Gastroesophageal sphincter (tissue), 4 donors: ENCODE results near the gene SPINT1. TPM values are rescaled to one million over a fixed set of nuclear protein-coding genes. Genes with fewer than 3 reads are reported as not detected.

Experiments
- ATAC-seq: fragments of 150-250 bp; one replicate; pipeline ENCODE4 v1.9.1; 2016; ENCODE audit warnings: mild to moderate bottlenecking, moderate library complexity
- H3K27ac ChIP-seq, 4 donors: fragments of 200-600 bp; sonication (generic) in 3 of 4; 1 replicate in 3 of 4; 2 replicates in 1 of 4; pipeline ENCODE4 v1.5.1; 2016 to 2019
- H3K27me3 ChIP-seq: fragments of 200-600 bp; sonication (generic); one replicate; pipeline ENCODE4 v1.5.1; 2019
- H3K36me3 ChIP-seq, 2 donors: fragments of 200-600 bp; sonication (generic); one replicate each; pipeline ENCODE4 v1.5.1; 2019; ENCODE audit warnings: control low read depth in 1 of 2
- H3K4me1 ChIP-seq, 3 donors: fragments of 200-600 bp; sonication (generic); 1 replicate in 2 of 3; 2 replicates in 1 of 3; pipeline ENCODE4 v1.5.1; 2016 to 2019; ENCODE audit warnings: control low read depth in 2 of 3
- H3K4me3 ChIP-seq, 2 donors: fragments of 200-600 bp; sonication (generic); one replicate each; pipeline ENCODE4 v1.5.1; 2019; ENCODE audit warnings: mild to moderate bottlenecking in 1 of 2, moderate library complexity in 1 of 2
- H3K9me3 ChIP-seq, 3 donors: fragments of 200-600 bp; sonication (generic); one replicate each; pipeline ENCODE4 v1.5.1; 2017 to 2019; ENCODE audit warnings: control low read depth in 2 of 3
- CTCF ChIP-seq, 4 experiments: fragments of 200-600 bp in 2 of 4; fragments of 450-650 bp in 2 of 4; sonication (generic) in 1 of 4; IDR thresholded peaks; one replicate each; pipeline ENCODE4 v1.5.1; 2017 to 2019; ENCODE audit warnings: antibody characterized with exemption in 4 of 4, mild to moderate bottlenecking in 2 of 4, moderate library complexity in 2 of 4
- EP300 ChIP-seq: sonication (generic); formaldehyde crosslinking; IDR thresholded peaks from one replicate; pipeline ENCODE4 v1.6.1; 2017; ENCODE audit warnings: antibody characterized with exemption, mild to moderate bottlenecking
- POLR2A ChIP-seq, 2 donors: fragments of 450-650 bp; IDR thresholded peaks; one replicate each; pipeline ENCODE4 v1.6.1; 2017; ENCODE audit warnings: antibody characterized with exemption in 2 of 2, mild to moderate bottlenecking in 2 of 2, moderate library complexity in 1 of 2
- POLR2AphosphoS5 ChIP-seq: sonication (generic); formaldehyde crosslinking; IDR thresholded peaks from one replicate; pipeline ENCODE4 v1.6.1; 2017; ENCODE audit warnings: antibody characterized with exemption
- WGBS, 2 donors: methylation state at CpG; one replicate each; pipeline ENCODE4 v1.1.5; 2018; ENCODE audit warnings: low coverage in 1 of 2; 5-methylcytosine and 5-hydroxymethylcytosine counted together
- total RNA-seq, 4 donors: library from RNA; depleted of rRNA; stranded (reverse); fragments of >200 nt; gene quantifications; one replicate each; pipeline ENCODE4 v1.1.0, GENCODE V29; 2016

The SPINT1 gene
- total RNA-seq, 4 donors from 2014 or later, result 2.0 to 29.8 (median 2.8) TPM

GRCh38 chr15:40821195-40821594, 22.7 kb upstream of the SPINT1 start:
- 77 to 83% methylated on average over 1 to 2 of the region's 2 CpGs for WGBS, 2 donors
- Histone ChIP-seq H3K4me3 (no peak overlapping the region), H3K4me1 (no peaks in the 10 kb centered on the region), H3K27me3 (peaks cover 15% of the 10 kb centered on the region), H3K27ac (no peak overlapping the region), H3K9me3 (no peaks in the 10 kb centered on the region), H3K36me3 (no peaks in the 10 kb centered on the region)
- ATAC-seq, result no peak
- no peak for TF ChIP-seq POLR2AphosphoS5
- no peak for TF ChIP-seq EP300
- TF ChIP-seq POLR2A (IDR thresholded peaks at IDR 0.05), result no peak
- TF ChIP-seq CTCF (IDR thresholded peaks at IDR 0.05), result no peak

GRCh38 chr15:40823572-40824343, 20.1 kb upstream of the SPINT1 start:
- Histone ChIP-seq H3K4me3 (no peak overlapping the region), H3K27ac (no peak overlapping the region), H3K27me3 (peaks cover 31% of the 10 kb centered on the region), H3K36me3 (no peaks in the 10 kb centered on the region), H3K9me3 (no peaks in the 10 kb centered on the region), H3K4me1 (no peaks in the 10 kb centered on the region)
- no peak for TF ChIP-seq POLR2AphosphoS5
- TF ChIP-seq EP300, result no peak
- TF ChIP-seq CTCF (IDR thresholded peaks at IDR 0.05), result no peak
- no peak for TF ChIP-seq POLR2A (IDR thresholded peaks at IDR 0.05)
- no peak for ATAC-seq
- 79% methylated on average over 1 of the region's 1 CpG; no CpG with 5 or more reads in 1 of the 2 donors for whole genome bisulfite sequencing, 2 donors

DNA sequence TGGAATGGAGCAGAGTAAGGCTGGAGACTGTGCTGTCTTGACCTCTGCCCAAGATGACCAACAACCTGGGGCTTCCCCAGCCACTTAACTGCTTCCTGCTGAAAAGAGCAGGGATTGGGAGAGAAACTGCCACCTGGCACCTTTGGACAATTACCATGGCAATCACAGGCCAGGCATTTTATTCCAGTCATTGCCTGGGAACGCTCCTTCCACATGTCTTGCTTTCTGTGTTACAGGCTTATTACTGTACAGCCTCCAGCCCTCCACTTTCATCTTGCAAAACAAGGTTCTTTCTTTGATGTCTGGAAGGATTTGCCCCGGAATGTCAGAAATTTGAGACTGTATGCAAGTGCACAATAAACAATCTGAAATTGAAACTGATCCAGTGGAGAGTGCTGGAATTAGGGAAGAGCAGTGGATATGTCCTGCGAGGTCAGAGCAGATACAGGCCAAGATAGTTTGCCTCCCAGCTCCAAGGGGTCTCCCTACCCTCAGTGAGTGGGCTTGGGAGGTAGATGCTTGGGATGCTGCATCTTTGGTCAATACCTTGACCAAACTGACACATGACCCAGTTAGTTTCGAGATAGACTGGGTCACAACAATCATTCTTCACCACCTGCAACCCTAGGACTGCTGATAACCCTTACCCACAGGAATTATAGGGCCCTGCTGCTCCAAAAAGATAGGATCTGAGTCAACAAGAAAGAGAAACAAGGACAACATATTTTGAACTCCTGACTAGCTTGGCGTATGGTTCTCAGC, 18.0 kb upstream of the SPINT1 start:
- H3K27me3 ChIP-seq, result peaks cover 33% of the 10 kb centered on the region
- no peak for ATAC-seq
- no peak overlapping the region for H3K4me3 ChIP-seq
- 69 to 100% methylated on average over 2 to 3 of the region's 5 CpGs for WGBS, 2 donors
- no peaks in the 10 kb centered on the region for H3K9me3 ChIP-seq
- no peaks in the 10 kb centered on the region for H3K4me1 ChIP-seq
- H3K36me3 ChIP-seq, result no peaks in the 10 kb centered on the region
- TF ChIP-seq POLR2A (IDR thresholded peaks at IDR 0.05) (no peak), POLR2AphosphoS5 (no peak), EP300 (no peak), CTCF (IDR thresholded peaks at IDR 0.05) (no peak)
- no peak overlapping the region for H3K27ac ChIP-seq

GRCh38 chr15:40826423-40827075, 17.3 kb upstream of the SPINT1 start:
- Histone ChIP-seq H3K27ac (no peak overlapping the region), H3K9me3 (no peaks in the 10 kb centered on the region), H3K4me1 (no peaks in the 10 kb centered on the region), H3K4me3 (no peak overlapping the region), H3K36me3 (no peaks in the 10 kb centered on the region), H3K27me3 (peaks cover 33% of the 10 kb centered on the region)
- WGBS, 2 donors, result 47 to 64% methylated on average over 2 to 4 of the region's 4 CpGs
- ATAC-seq, result no peak
- no peak for TF ChIP-seq EP300
- no peak for TF ChIP-seq POLR2AphosphoS5
- no peak for TF ChIP-seq CTCF (IDR thresholded peaks at IDR 0.05)
- TF ChIP-seq POLR2A (IDR thresholded peaks at IDR 0.05), result no peak
